ENCODE measurements around the gene PTS.

DNA sequence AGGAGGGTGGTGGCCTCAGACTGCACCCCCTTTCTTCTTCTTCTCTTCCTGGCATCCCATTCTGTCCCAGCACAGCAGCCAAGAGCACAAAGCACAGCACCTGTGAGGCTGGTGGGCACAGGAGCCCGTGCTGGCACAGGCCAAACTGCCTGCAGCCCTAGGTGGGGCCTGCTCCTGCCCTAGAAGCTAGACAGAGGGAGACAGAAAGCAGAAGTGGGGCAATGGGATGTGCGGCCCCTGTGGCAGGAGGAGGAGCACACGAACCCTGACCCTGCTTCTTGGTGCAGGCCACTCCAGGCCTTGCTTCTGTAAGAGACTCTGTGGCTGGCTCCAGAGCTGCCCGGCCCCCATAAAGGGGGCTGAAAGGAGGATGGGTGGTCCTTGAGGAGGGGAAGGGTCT, 3.9 kb upstream of the PTS start:
- TF ChIP-seq, protein P1, sequence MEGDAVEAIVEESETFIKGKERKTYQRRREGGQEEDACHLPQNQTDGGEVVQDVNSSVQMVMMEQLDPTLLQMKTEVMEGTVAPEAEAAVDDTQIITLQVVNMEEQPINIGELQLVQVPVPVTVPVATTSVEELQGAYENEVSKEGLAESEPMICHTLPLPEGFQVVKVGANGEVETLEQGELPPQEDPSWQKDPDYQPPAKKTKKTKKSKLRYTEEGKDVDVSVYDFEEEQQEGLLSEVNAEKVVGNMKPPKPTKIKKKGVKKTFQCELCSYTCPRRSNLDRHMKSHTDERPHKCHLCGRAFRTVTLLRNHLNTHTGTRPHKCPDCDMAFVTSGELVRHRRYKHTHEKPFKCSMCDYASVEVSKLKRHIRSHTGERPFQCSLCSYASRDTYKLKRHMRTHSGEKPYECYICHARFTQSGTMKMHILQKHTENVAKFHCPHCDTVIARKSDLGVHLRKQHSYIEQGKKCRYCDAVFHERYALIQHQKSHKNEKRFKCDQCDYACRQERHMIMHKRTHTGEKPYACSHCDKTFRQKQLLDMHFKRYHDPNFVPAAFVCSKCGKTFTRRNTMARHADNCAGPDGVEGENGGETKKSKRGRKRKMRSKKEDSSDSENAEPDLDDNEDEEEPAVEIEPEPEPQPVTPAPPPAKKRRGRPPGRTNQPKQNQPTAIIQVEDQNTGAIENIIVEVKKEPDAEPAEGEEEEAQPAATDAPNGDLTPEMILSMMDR (IDR thresholded peaks at IDR 0.05): no peak
- no peak for TF ChIP-seq POLR2A (IDR thresholded peaks at IDR 0.05)

Data from esophagus squamous epithelium (tissue), 4 donors.